GM12878 (cell line): Measurements from ENCODE around the gene TLNRD1. TPM values are rescaled to one million over a fixed set of nuclear protein-coding genes. Genes with fewer than 3 reads are reported as not detected.

ENCODE experiments used
- ATAC-seq: fragments of 200-7000 bp; cut with Tn5 transposase; 3 replicates; pipeline ENCODE4 v1.9.1; 2020; ENCODE audit warnings: mild to moderate bottlenecking, moderate library complexity
- BruUV-seq: library from RNA; stranded (reverse); fragments of 400-500 nt; replicated peaks from 2 replicates; lab custom pipeline; 2021; lab: Mats Ljungman, UMichigan
- CTCF ChIA-PET: fragments of 300-600 bp; sonication (Branson Sonifier 250); formaldehyde crosslinking; extraction: SDS; loops from one replicate; lab custom pipeline; 2021; ENCODE audit warnings: inconsistent platforms; lab: Yijun Ruan, JAX
- POLR2A ChIA-PET: fragments of 350-600 bp; formaldehyde crosslinking; extraction: SDS; loops from one replicate; lab custom pipeline; 2021; ENCODE audit warnings: inconsistent platforms; lab: Charles Lee
- RAD21 ChIA-PET: fragments of 300-600 bp; sonication (Branson Sonifier 250); formaldehyde crosslinking; loops from one replicate; lab custom pipeline; 2023; ENCODE audit warnings: antibody characterized with exemption; ENCODE audit not compliant: unreplicated experiment; lab: Charles Lee
- SMC1A ChIA-PET: fragments of 300-600 bp; sonication (Branson Sonifier 250); formaldehyde crosslinking; loops from one replicate; lab custom pipeline; 2023; ENCODE audit not compliant: unreplicated experiment, uncharacterized antibody; lab: Charles Lee
- DNase-seq: peaks from one replicate; pipeline ENCODE4 v3.0.0-alpha.2; 2011; ENCODE audit warnings: low read depth, low spot score
- FAIRE-seq: peaks from 3 replicates; lab custom pipeline; 2011; peaks lifted over from hg19 to GRCh38; lab: Jason Lieb, UNC
- H2AFZ ChIP-seq: 2 replicates; pipeline ENCODE4 v1.6.0; 2011; ENCODE audit warnings: low read depth, low read length, control low read depth; ENCODE audit not compliant: control insufficient read depth
- H3K27ac ChIP-seq: 2 replicates; pipeline ENCODE4 v1.5.1; 2011; ENCODE audit warnings: control low read depth; ENCODE audit not compliant: control insufficient read depth, insufficient read depth
- H3K27me3 ChIP-seq, 2 experiments: replicated peaks in 1 of 2; 2 replicates each; pipeline versions ENCODE4 v1.6.0 to v1.6.1; 2011; ENCODE audit warnings: low read length in 1 of 2; ENCODE audit not compliant: control insufficient read depth in 2 of 2, insufficient read depth in 2 of 2
- H3K36me3 ChIP-seq, 2 experiments: 2 replicates each; pipeline ENCODE4 v1.5.1; 2011; ENCODE audit warnings: low read length in 1 of 2; ENCODE audit not compliant: control insufficient read depth in 2 of 2, insufficient read depth in 2 of 2
- H3K4me1 ChIP-seq: 2 replicates; pipeline ENCODE4 v1.6.1; 2011; ENCODE audit warnings: mild to moderate bottlenecking, low read length, moderate library complexity, mixed read lengths; ENCODE audit not compliant: control insufficient read depth, insufficient read depth
- H3K4me2 ChIP-seq: 2 replicates; pipeline ENCODE4 v1.6.0; 2011; ENCODE audit warnings: control low read depth; ENCODE audit not compliant: control insufficient read depth, insufficient read depth
- H3K4me3 ChIP-seq: fragments of 200-600 bp; sonication (generic); 2 replicates; pipeline ENCODE4 v1.5.1; 2016
- H3K79me2 ChIP-seq: 2 replicates; pipeline ENCODE4 v1.6.0; 2011; ENCODE audit warnings: low read length; ENCODE audit not compliant: control insufficient read depth, insufficient read depth
- H3K9ac ChIP-seq: 2 replicates; pipeline ENCODE4 v1.8.0; 2011; ENCODE audit warnings: low read length, control low read depth, mixed read lengths; ENCODE audit not compliant: control insufficient read depth, insufficient read depth
- H3K9me3 ChIP-seq: replicated peaks from 3 replicates; pipeline ENCODE4 v1.5.1; 2011; ENCODE audit warnings: mild to moderate bottlenecking, low read length; ENCODE audit not compliant: control insufficient read depth, insufficient read depth
- H4K20me1 ChIP-seq: 2 replicates; pipeline ENCODE4 v1.6.0; 2011; ENCODE audit not compliant: control insufficient read depth, insufficient read depth
- KLF5 ChIP-seq: fragments of 450-650 bp; IDR thresholded peaks from 2 replicates; pipeline ENCODE4 v1.6.1; 2014; ENCODE audit warnings: mild to moderate bottlenecking; ENCODE audit not compliant: partially characterized antibody
- MTA3 ChIP-seq: IDR thresholded peaks from 2 replicates; pipeline ENCODE4 v1.6.1; 2012; ENCODE audit warnings: low read length, inconsistent platforms, borderline replicate concordance
- NFYA ChIP-seq: IDR thresholded peaks from 2 replicates; pipeline ENCODE4 v1.6.1; 2011; ENCODE audit warnings: low read depth, mild to moderate bottlenecking, low read length, improper control_type of control experiment, borderline replicate concordance
- RB1 ChIP-seq: fragments of 450-650 bp; formaldehyde crosslinking; IDR thresholded peaks from 2 replicates; pipeline ENCODE4 v1.6.1; 2017; ENCODE audit warnings: mild to moderate bottlenecking, borderline replicate concordance
- REST ChIP-seq: IDR thresholded peaks from 2 replicates; pipeline ENCODE4 v1.6.1; 2012; ENCODE audit warnings: mild to moderate bottlenecking, low read depth, low read length
- SRF ChIP-seq, 2 experiments: IDR thresholded peaks; 2 replicates each; pipeline ENCODE4 v1.6.1; 2011; ENCODE audit warnings: low read depth in 2 of 2, low read length in 2 of 2, mild to moderate bottlenecking in 1 of 2, moderate library complexity in 1 of 2
- USF2 ChIP-seq: IDR thresholded peaks from 2 replicates; pipeline ENCODE4 v1.6.1; 2011; ENCODE audit warnings: low read depth, low read length, improper control_type of control experiment, borderline replicate concordance
- ZBTB40 ChIP-seq: fragments of 450-650 bp; IDR thresholded peaks from 2 replicates; pipeline ENCODE4 v1.6.1; 2016; ENCODE audit warnings: mild to moderate bottlenecking, moderate library complexity, borderline replicate concordance
- ZNF384 ChIP-seq: IDR thresholded peaks from 2 replicates; pipeline ENCODE4 v1.6.1; 2012; ENCODE audit warnings: low read depth, mild to moderate bottlenecking, low read length, improper control_type of control experiment, borderline replicate concordance
- ZNF622 ChIP-seq: fragments of 450-650 bp; IDR thresholded peaks from 2 replicates; pipeline ENCODE4 v1.6.1; 2017; ENCODE audit warnings: mild to moderate bottlenecking, inconsistent platforms
- ZSCAN29 ChIP-seq: fragments of 450-650 bp; IDR thresholded peaks from 2 replicates; pipeline ENCODE4 v1.6.1; 2017; ENCODE audit warnings: mild to moderate bottlenecking, moderate library complexity
- WGBS: methylation state at CpG from one replicate; pipeline ENCODE4 v1.1.6; 2016; ENCODE audit warnings: low lambda C conversion rate; ENCODE audit not compliant: insufficient replicate concordance, insufficient coverage; ENCODE audit errors: missing lambda C conversion rate; 5-methylcytosine and 5-hydroxymethylcytosine counted together
- in situ Hi-C: fragments of 300-500 bp; cut with MboI; formaldehyde crosslinking; loops from 9 replicates; pipeline ENCODE4 v1.14.3; 2018; ENCODE audit warnings: mixed read lengths
- intact Hi-C: fragments of 100-400 bp; cut with micrococcal nuclease; formaldehyde crosslinking; loops from one replicate; pipeline ENCODE4 v1.14.2; 2022; ENCODE audit not compliant: unreplicated experiment
- polyA plus RNA-seq, 11 experiments: library from polyadenylated mRNA; depleted of rRNA in 4 of 11; unstranded in 6 of 11; stranded (reverse) in 5 of 11; fragments of >200 nt; fragmentation: Nextera tagmentation in 4 of 11; fragmentation: Illumina TruSeq in 1 of 11; extraction: Ambion mirVana in 4 of 11; extraction: Trizol in 1 of 11; gene quantifications; 1 replicate in 1 of 11; 2 replicates in 10 of 11; pipeline versions ENCODE4 v1.2.1 to v1.2.3, GENCODE V29; 2011 to 2016; ENCODE audit warnings: inconsistent platforms in 2 of 11, missing spikeins in 2 of 11, low read depth in 1 of 11
- total RNA-seq, 4 experiments: library from RNA; depleted of rRNA in 3 of 4; stranded (reverse); fragments of >200 nt in 3 of 4; fragmentation: Illumina TruSeq in 1 of 4; extraction: Trizol in 1 of 4; gene quantifications; 2 replicates each; pipeline versions ENCODE4 v1.2.1 to v1.2.3, GENCODE V29; 2013 to 2021
- TF ChIP-seq, protein P1 (sequence below): fragments of 450-650 bp; conservative IDR thresholded peaks from 2 replicates; pipeline ENCODE4 v1.6.1; 2017; ENCODE audit warnings: mild to moderate bottlenecking, moderate library complexity

TLNRD1 gene
- total and polyA plus RNA-seq, 10 of the 15 experiments (the other 5 are each of a cell fraction or from before 2014, with no cell fraction given), result 2.5 to 44.8 (median 9.1) TPM

- Histone ChIP-seq H3K36me3 (peaks cover 0 to 3% of the 10 kb centered on the region in 2 experiments; a peak in 2 of 4 replicates), H3K4me3 (peak overlapping the region; percentile 87), H3K9ac (peak overlapping the region; percentile 92), H3K79me2 (peaks cover 42% of the 10 kb centered on the region), H3K27ac (peak overlapping the region; percentile 92), H3K9me3 (no peaks in the 10 kb centered on the region; the same call in 2 of the 3 replicates), H3K4me2 (peak overlapping the region; percentile 92), H2AFZ (peak overlapping the region; percentile 45), H4K20me1 (no peaks in the 10 kb centered on the region), H3K4me1 (peaks cover 19% of the 10 kb centered on the region), H3K27me3 (no peaks in the 10 kb centered on the region)
- FAIRE-seq (no peak), ATAC-seq (peak; percentile 1), DNase-seq (no peak)
- intact Hi-C loops (loop anchor here (1.0 to 2.0 kb wide), 3 partner anchors 23 to 293 kb away; no protein-coding TSS in a partner anchor), in situ Hi-C loops (no loop called here)
- CTCF ChIA-PET, result interaction anchor here (0.6 to 5.7 kb wide), 6 partner anchors 10 to 303 kb away, joined by 3 to 37 read pairs (median 4); no protein-coding TSS in a partner anchor
- BruUV-seq, result TSS peak; percentile 91
- SMC1A ChIA-PET, result interaction anchor here (1.0 to 2.4 kb wide), 4 partner anchors 9 to 266 kb away, joined by 3 to 9 read pairs (median 6); no protein-coding TSS in a partner anchor
- POLR2A ChIA-PET, result interaction anchor here (0.6 to 2.7 kb wide), 9 partner anchors 10 to 543 kb away, joined by 3 to 12 read pairs (median 7); no protein-coding TSS in a partner anchor
- RAD21 ChIA-PET, result interaction anchor here (0.6 to 3.0 kb wide), 6 partner anchors 9 to 301 kb away, joined by 3 to 13 read pairs (median 5); no protein-coding TSS in a partner anchor
- 0% methylated on average over 21 of the region's 21 CpGs for WGBS
- TF ChIP-seq, protein P1, sequence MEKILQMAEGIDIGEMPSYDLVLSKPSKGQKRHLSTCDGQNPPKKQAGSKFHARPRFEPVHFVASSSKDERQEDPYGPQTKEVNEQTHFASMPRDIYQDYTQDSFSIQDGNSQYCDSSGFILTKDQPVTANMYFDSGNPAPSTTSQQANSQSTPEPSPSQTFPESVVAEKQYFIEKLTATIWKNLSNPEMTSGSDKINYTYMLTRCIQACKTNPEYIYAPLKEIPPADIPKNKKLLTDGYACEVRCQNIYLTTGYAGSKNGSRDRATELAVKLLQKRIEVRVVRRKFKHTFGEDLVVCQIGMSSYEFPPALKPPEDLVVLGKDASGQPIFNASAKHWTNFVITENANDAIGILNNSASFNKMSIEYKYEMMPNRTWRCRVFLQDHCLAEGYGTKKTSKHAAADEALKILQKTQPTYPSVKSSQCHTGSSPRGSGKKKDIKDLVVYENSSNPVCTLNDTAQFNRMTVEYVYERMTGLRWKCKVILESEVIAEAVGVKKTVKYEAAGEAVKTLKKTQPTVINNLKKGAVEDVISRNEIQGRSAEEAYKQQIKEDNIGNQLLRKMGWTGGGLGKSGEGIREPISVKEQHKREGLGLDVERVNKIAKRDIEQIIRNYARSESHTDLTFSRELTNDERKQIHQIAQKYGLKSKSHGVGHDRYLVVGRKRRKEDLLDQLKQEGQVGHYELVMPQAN, result no peak; the same call in 1 of the 2 replicates
- TF ChIP-seq ZSCAN29 (no peak), REST (no peak), ZBTB40 (peak; percentile 17; the same call in 1 of the 2 replicates), MTA3 (0 out of 2 replicates have a peak, but pooled peaks have one; percentile 3), ZNF384 (no peak), SRF (IDR thresholded peaks at IDR 0.05; ENCODE audit: low read depth in 2 of 2, low read length in 2 of 2) (no peak), KLF5 (no peak), ZNF622 (no peak), NFYA (no peak), USF2 (no peak), RB1 (no peak)
Observed at GRCh38 chr15:81000144-81000623, 539 bp upstream of the TLNRD1 start.
